Measurements from ENCODE around the gene DIP2C.
"Not testable (repeated sequence)": the region's sequence is repeated elsewhere in the genome, so short reads cannot be mapped to it uniquely, and the experiment has no call there.

The DIP2C gene

GRCh38 chr10:655184-655583, 34.3 kb downstream of the DIP2C start:
- no peak for DNase-seq

DNA sequence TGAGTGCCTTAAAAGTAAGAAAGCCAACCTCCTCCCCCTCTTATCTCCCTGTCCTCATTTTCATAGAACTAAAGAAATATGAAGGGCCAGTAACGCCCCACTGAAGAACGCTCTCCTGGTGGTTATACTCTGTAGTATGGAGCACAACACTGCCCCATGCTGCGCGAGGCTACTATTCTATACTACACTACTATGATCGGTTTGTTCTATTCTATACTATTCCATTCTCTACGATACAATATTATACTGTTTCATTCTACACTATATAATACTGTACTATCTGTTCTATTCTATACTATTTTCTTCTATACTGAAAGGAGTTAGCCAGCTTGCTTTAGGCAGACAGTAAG, 34.8 kb downstream of the DIP2C start:
- DNase-seq: no peak

- no peak for DNase-seq
Measured at GRCh38 chr10:653991-654646, 35.3 kb downstream of the DIP2C start.

DNA sequence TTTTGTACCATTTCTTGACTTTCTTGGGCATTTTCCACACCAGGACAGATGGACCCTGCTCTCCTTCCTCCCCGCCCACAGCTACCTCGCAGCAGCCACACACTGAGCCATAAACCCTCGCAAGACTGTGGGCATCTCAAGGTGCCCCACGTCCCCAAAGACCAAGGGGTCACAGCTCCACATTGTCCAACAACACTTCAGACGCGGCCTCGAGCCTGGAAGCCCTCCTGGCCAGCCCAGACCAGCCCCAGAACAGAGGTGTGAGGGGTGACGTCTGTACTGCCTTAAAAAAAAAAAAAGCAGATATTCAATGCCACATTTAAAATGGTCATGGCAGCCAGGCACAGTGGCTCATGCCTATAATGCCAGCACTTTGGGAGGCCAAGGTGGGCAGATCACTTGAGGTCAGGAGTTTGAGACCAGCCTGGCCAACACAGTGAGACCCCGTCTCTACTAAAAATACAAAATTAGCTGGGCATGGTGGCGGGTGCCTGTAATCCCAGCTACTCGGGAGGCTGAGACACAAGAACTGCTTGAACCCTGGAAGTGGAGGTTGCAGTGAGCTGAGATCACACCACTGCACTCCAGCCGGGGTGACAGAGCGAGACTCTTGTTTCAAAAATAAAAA, 36.5 kb downstream of the DIP2C start:
- not testable (repeated sequence) for DNase-seq

GRCh38 chr10:652233-652632, 37.2 kb downstream of the DIP2C start:
- DNase-seq: no peak

DNA sequence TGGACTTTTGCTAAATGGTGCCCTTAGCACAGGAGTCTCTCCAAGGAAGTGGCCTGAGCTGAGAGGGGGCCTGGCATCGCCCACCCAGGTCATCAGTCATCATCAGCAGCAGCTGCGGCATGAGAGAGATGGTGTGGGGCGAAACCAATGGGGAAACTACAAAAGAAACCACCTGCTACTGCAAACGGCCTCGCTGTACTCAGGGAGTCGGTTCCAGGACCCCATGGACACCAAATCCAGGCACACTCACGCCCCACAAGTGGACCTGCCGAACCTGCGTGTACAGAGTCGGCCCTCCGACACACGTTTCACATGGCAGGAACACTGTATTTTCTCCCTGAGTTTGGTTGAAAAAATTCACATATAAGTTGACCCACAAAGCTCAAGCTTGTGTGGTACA, 37.8 kb downstream of the DIP2C start:
- no peak for DNase-seq

DNA sequence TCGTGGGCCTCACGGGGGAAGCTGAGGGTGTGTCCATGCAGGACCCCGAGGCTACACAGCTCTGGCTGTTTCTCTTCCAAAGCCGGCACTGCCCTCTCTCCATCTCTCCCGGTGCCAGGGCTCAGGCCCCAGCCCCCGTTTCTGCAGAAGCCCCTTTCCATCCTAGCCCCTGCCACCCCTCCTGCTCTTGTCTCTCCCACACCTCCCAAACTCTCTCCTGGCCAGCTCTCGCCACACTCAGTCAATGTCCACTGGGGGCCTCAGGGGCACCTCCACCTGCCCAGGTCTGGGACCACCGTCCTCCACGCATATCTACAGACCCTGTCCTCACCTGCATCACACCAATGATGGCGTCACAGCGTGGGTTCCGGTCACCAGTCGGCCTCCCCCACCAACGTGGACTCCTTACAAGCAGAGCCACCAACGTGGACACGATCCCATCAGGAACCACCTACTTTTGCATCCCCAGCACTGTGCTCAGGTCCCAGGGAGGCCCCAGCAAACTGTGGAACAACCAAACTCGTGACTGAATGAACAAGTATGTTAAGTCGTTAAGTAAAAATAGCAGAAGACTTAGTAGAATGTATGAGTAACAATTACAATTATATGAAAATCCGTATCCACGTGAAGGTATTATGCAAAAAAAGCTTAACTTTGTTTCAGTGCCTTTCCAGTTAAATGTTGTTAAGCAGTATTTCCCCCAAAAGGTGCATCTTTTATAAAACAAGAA, 38.4 kb downstream of the DIP2C start:
- no peak for DNase-seq

DNA sequence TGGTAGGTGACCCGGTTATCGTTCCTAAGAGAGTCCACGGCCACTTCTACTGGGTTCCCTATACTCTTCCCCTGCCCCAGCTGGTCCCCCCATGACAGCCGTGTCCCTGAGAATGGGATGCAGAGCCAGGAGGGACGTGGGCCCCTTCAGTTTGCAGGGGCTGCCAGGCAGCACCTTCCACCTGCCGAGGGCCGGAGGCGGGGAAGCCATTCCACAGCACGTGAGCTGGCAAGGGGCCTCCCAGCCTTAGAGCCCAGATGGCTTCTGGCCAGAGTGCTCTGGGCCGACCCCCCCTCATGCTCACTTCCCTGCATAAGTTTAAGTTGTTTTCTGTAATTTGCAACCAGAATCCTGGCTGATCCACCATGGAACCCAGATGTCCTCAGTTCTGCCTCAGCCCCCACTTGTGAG, 39.0 kb downstream of the DIP2C start:
- peak in 1 of 2 experiments; percentile 7 for DNase-seq

- no peak for DNase-seq
Measured at GRCh38 chr10:649798-650440, 39.5 kb downstream of the DIP2C start.

GRCh38 chr10:649445-649797, 40.0 kb downstream of the DIP2C start:
- no peak for DNase-seq

GRCh38 chr10:647019-647418, 42.4 kb downstream of the DIP2C start:
- DNase-seq: not testable (repeated sequence)

- DNase-seq: no peak
Measured at GRCh38 chr10:646118-646524, 43.3 kb downstream of the DIP2C start.

GRCh38 chr10:644943-645334, 44.5 kb downstream of the DIP2C start:
- no peak for DNase-seq

DNA sequence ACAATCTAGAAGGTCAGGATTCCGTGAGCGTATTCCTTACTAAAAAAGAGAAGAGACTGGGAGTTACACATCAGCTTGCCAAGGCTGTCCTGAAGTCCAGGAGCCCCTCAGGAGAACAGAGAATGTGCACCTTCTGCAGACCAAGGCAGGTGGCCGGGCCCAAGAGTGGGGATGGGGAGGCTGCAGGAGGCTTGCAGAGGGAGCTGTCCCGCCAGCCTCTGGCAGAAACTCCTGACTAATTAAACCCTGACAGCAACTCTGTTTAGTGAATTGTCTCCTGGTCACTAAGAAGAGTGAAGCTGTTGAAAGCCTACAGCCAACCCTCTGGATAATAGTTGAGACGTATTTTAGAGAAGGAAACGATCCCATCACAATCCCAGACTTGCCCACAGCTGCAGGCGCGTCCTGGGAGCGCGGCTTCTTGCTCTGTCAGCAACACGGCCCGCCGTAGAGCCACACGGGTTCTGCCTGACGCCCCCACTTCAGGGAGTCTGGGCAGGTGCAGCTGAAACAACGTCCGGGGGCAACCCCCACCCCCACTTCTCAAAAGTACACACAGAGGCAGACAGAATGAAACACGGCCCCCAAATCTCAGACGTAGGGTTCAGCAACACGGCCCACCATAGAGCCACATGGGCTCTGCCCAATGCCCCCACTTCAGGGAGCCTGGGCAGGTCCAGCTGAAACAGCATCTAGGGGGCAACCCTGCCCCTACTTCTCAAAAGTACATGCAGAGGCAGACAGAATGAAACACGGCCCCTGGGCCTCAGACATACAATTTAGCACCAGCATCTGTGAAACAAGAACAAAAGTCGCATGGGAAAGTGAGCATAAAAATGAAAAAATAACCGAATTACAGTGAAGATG, 45.2 kb downstream of the DIP2C start:
- no peak for DNase-seq

- no peak for DNase-seq
Measured at GRCh38 chr10:642186-642890, 47.1 kb downstream of the DIP2C start.

- no peak for DNase-seq
Measured at GRCh38 chr10:641149-642010, 48.1 kb downstream of the DIP2C start.

- DNase-seq: no peak
Measured at GRCh38 chr10:640673-641045, 48.8 kb downstream of the DIP2C start.

GRCh38 chr10:639751-640672, 49.5 kb downstream of the DIP2C start:
- DNase-seq: no peak

GRCh38 chr10:639001-639750, 50.3 kb downstream of the DIP2C start:
- DNase-seq: no peak
